ENCODE measurements around the gene TRIM65. TPM values are rescaled to one million over a fixed set of nuclear protein-coding genes. Genes with fewer than 3 reads are reported as not detected.

TRIM65 gene
- total and polyA plus RNA-seq, 2 of the 13 experiments (the other 11 are each of a cell fraction or from before 2014, with no cell fraction given): 10.3 to 22.4 TPM

- TF ChIP-seq BCLAF1 (IDR thresholded peaks at IDR 0.05) (no peak), GLI4 (CRISPR knock-in tag; IDR thresholded peaks at IDR 0.05; ENCODE audit: borderline replicate concordance) (peak; percentile 64; the same call in 1 of the 2 replicates), NR1H2 (CRISPR knock-in tag; IDR thresholded peaks at IDR 0.05; ENCODE audit: borderline replicate concordance, low read depth) (no peak), ZNF562 (CRISPR knock-in tag; IDR thresholded peaks at IDR 0.05; ENCODE audit: borderline replicate concordance) (no peak), NFKBIZ (CRISPR knock-in tag; IDR thresholded peaks at IDR 0.05) (peak; percentile 86), NCOA1 (CRISPR knock-in tag; IDR thresholded peaks at IDR 0.05) (peak; percentile 98; the same call in 1 of the 2 replicates), ZIK1 (CRISPR knock-in tag; IDR thresholded peaks at IDR 0.05; ENCODE audit: borderline replicate concordance, low read depth) (peak; percentile 44), ZNF264 (CRISPR knock-in tag; IDR thresholded peaks at IDR 0.05) (0 out of 2 replicates have a peak, but pooled peaks have one; percentile 51), CREM (IDR thresholded peaks at IDR 0.05) (peak; percentile 46; the same call in 1 of the 2 replicates), CREM (CRISPR knock-in tag; IDR thresholded peaks at IDR 0.05) (no peak), TBL1XR1 (IDR thresholded peaks at IDR 0.05; ENCODE audit: borderline replicate concordance, low read length, partially characterized antibody) (peak; percentile 75), BRD4 (CRISPR knock-in tag; IDR thresholded peaks at IDR 0.05) (peak; percentile 93), FOXM1 (CRISPR knock-in tag; IDR thresholded peaks at IDR 0.05) (peak; percentile 80; the same call in 1 of the 2 replicates), IKZF1 (IDR thresholded peaks at IDR 0.05) (no peak), ZNF335 (CRISPR knock-in tag; IDR thresholded peaks at IDR 0.05) (peak; percentile 98), ZNF256 (CRISPR knock-in tag; conservative IDR thresholded peaks at IDR 0.05) (0 out of 2 replicates have a peak, but pooled peaks have one; percentile 66), NR2F6 (IDR thresholded peaks at IDR 0.05) (no peak), NR2F6 (CRISPR knock-in tag; IDR thresholded peaks at IDR 0.05) (peak; percentile 54; the same call in 1 of the 2 replicates), TOE1 (CRISPR knock-in tag; IDR thresholded peaks at IDR 0.05) (peak; percentile 68; the same call in 1 of the 2 replicates), ZNF331 (CRISPR knock-in tag; IDR thresholded peaks at IDR 0.05) (peak; percentile 94), ZNF652 (CRISPR knock-in tag; IDR thresholded peaks at IDR 0.05; ENCODE audit: borderline replicate concordance, low read depth) (peak; percentile 53; the same call in 1 of the 2 replicates), CHD2 (IDR thresholded peaks at IDR 0.05; ENCODE audit: low read depth, low read length) (peak; percentile 64; the same call in 1 of the 2 replicates), ZNF672 (CRISPR knock-in tag; IDR thresholded peaks at IDR 0.05) (no peak), SNAI1 (CRISPR knock-in tag; IDR thresholded peaks at IDR 0.05; ENCODE audit: borderline replicate concordance) (peak; percentile 83; the same call in 1 of the 2 replicates), JUNB (CRISPR knock-in tag; IDR thresholded peaks at IDR 0.05; ENCODE audit: borderline replicate concordance) (no peak), ARNTL (CRISPR knock-in tag; IDR thresholded peaks at IDR 0.05) (peak; percentile 95), CENPBD1 (CRISPR knock-in tag; IDR thresholded peaks at IDR 0.05; ENCODE audit: borderline replicate concordance, low read depth) (no peak), PHB2 (IDR thresholded peaks at IDR 0.05; ENCODE audit: partially characterized antibody) (no peak), KDM1A (CRISPR knock-in tag; IDR thresholded peaks at IDR 0.05) (no peak)
- TF ChIP-seq, protein P1, sequence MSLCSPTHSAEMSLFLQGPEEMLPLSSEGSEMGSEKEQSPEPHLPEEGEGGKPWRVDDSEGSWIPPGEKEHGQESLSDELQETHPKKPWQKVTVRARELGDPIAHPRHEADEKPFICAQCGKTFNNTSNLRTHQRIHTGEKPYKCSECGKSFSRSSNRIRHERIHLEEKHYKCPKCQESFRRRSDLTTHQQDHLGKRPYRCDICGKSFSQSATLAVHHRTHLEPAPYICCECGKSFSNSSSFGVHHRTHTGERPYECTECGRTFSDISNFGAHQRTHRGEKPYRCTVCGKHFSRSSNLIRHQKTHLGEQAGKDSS (CRISPR knock-in tag; IDR thresholded peaks at IDR 0.05; ENCODE audit: borderline replicate concordance, low read depth): peak; percentile 88; the same call in 1 of the 2 replicates
These were observed 44.1 kb upstream of the TRIM65 start, which contains the start of gene FBF1 (continued) for GRCh38 chr17:75940727-75941441.

Measured in HepG2 (cell line).